IPS-15b (cell line): ENCODE results near the gene RXRG.
A peak's percentile ranks its signal among the peaks of the same experiment; 100 is the strongest.

Experiments used
- H3K27me3 ChIP-seq: one replicate; pipeline ENCODE4 v1.6.1; 2013; ENCODE audit warnings: low read length; ENCODE audit not compliant: control insufficient read depth, insufficient read depth
- H3K36me3 ChIP-seq: one replicate; pipeline ENCODE4 v1.6.1; 2013; ENCODE audit warnings: low read length; ENCODE audit not compliant: control insufficient read depth, insufficient read depth
- H3K4me1 ChIP-seq: one replicate; pipeline ENCODE4 v1.6.1; 2013; ENCODE audit warnings: mild to moderate bottlenecking, low read length; ENCODE audit not compliant: control insufficient read depth, insufficient read depth
- H3K4me3 ChIP-seq: one replicate; pipeline ENCODE4 v1.5.1; 2013; ENCODE audit warnings: low read depth, low read length
- H3K9ac ChIP-seq: one replicate; pipeline ENCODE4 v1.6.1; 2013; ENCODE audit warnings: low read depth, mild to moderate bottlenecking, low read length
- H3K9me3 ChIP-seq: one replicate; pipeline ENCODE4 v1.6.1; 2013; ENCODE audit warnings: mild to moderate bottlenecking, low read length; ENCODE audit not compliant: control insufficient read depth, insufficient read depth

RXRG gene

GRCh38 chr1:165403835-165404482, 41.0 kb downstream of the RXRG start:
- H3K4me3 ChIP-seq = no peak overlapping the region
- H3K36me3 ChIP-seq = no peaks in the 10 kb centered on the region
- no peaks in the 10 kb centered on the region for H3K4me1 ChIP-seq
- H3K9me3 ChIP-seq = no peaks in the 10 kb centered on the region
- no peak overlapping the region for H3K9ac ChIP-seq
- H3K27me3 ChIP-seq = no peaks in the 10 kb centered on the region

GRCh38 chr1:165402517-165403111, 42.3 kb downstream of the RXRG start:
- Histone ChIP-seq H3K9me3 (no peaks in the 10 kb centered on the region), H3K36me3 (no peaks in the 10 kb centered on the region), H3K27me3 (no peaks in the 10 kb centered on the region), H3K9ac (no peak overlapping the region), H3K4me3 (no peak overlapping the region), H3K4me1 (no peaks in the 10 kb centered on the region)

- Histone ChIP-seq H3K4me3 (no peak overlapping the region), H3K27me3 (no peaks in the 10 kb centered on the region), H3K36me3 (no peaks in the 10 kb centered on the region), H3K4me1 (no peaks in the 10 kb centered on the region), H3K9ac (no peak overlapping the region), H3K9me3 (no peaks in the 10 kb centered on the region)
Measured at GRCh38 chr1:165397944-165398343, 47.0 kb downstream of the RXRG start.

DNA sequence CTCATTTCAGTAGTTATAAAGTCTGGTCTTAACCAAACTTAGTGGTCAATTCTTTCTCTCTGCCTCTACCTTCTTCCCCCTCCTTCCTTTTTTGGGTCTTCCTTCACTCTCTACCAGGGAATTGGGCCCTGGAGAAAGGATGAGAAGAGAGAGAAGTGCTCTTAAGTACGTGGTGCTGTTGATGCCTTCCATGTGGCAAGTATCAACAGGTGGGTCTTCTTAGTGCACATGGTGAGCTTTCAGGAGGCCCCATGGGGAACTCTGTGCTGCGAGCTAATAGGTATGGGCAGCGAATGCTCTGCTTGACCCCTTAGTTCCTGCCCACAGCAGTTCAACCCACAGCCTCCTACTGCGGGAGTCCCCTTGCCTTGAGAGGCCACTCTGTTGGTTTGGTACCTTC, 49.0 kb downstream of the RXRG start:
- Histone ChIP-seq H3K4me3 (no peak overlapping the region), H3K9ac (no peak overlapping the region), H3K4me1 (no peaks in the 10 kb centered on the region), H3K36me3 (no peaks in the 10 kb centered on the region), H3K9me3 (no peaks in the 10 kb centered on the region), H3K27me3 (peaks cover 6% of the 10 kb centered on the region)

DNA sequence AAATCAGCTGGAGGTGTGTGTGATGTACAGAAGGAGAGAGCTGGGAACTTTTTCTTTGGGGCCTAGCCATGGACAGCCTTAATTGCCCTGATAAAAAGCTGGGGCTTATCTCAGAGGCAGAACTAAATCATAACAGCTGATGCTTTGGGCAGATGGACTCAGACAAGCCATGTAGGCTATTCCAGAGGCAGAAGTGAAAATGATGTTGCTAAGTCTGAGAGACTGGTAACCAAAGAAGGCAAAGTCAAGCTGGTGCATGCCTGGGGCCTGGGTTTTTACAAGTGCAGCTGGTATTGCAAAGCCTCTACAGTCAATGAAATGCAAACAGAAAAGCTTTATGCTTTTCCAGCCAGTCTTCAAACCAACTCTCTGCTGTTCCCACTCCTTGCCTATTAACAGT, 49.4 kb downstream of the RXRG start:
- Histone ChIP-seq H3K27me3 (peaks cover 6% of the 10 kb centered on the region), H3K9me3 (no peaks in the 10 kb centered on the region), H3K4me3 (no peak overlapping the region), H3K36me3 (no peaks in the 10 kb centered on the region), H3K9ac (no peak overlapping the region), H3K4me1 (no peaks in the 10 kb centered on the region)

DNA sequence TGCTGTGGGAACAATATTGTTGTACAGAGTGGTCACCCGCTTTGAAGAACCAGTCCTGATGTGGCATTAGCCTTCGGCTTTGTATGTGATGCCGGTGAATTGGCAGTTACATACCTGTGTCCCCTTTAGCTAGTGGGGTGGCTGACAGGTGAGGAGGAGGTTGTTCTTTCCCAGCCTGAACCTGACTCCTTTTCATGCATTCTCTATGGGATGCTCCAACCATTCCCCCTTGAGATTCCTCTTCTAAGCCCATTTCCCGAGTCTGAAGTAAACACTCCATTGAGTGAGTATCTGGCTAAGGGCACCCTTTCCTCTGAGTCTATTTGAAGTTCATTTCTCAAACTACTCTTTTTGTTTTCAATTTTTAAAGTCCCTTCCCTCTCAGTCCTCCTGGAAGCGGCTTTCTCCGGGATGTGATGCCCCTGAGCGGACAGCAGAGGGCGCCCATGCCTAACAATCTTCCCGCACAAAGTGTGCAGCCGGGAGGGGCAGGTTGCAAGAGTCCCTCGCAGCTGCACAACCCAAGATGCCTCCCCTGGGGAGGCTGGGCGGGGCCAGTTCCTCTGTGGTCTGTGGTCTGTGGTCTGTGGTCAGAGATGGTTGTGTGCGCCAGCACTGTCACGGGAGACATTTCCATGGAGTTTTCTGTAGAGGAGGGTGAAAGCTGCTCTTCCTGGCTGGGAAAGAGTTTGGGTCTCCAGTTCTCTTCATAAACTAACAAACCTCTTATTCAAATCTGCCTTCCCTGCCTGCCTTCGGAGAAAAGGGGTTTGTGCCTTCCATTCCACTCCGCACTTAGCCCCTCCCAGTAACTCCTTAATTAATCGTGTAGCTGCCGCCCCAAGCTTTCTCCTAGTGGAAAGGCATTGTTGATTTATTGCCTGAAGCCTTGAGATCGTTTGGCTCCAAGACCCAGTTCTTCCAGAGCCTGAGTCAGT, 52.0 kb downstream of the RXRG start:
- peak overlapping the region; percentile 49 for H3K4me3 ChIP-seq
- no peaks in the 10 kb centered on the region for H3K9me3 ChIP-seq
- H3K9ac ChIP-seq = peak overlapping the region; percentile 16
- H3K27me3 ChIP-seq = peaks cover 14% of the 10 kb centered on the region
- H3K36me3 ChIP-seq = no peaks in the 10 kb centered on the region
- H3K4me1 ChIP-seq = no peaks in the 10 kb centered on the region

- no peak overlapping the region for H3K4me3 ChIP-seq
- no peak overlapping the region for H3K9ac ChIP-seq
- no peaks in the 10 kb centered on the region for H3K9me3 ChIP-seq
- H3K27me3 ChIP-seq = peaks cover 14% of the 10 kb centered on the region
- H3K36me3 ChIP-seq = no peaks in the 10 kb centered on the region
- H3K4me1 ChIP-seq = no peaks in the 10 kb centered on the region
Measured at GRCh38 chr1:165389609-165390008, 55.3 kb downstream of the RXRG start.

DNA sequence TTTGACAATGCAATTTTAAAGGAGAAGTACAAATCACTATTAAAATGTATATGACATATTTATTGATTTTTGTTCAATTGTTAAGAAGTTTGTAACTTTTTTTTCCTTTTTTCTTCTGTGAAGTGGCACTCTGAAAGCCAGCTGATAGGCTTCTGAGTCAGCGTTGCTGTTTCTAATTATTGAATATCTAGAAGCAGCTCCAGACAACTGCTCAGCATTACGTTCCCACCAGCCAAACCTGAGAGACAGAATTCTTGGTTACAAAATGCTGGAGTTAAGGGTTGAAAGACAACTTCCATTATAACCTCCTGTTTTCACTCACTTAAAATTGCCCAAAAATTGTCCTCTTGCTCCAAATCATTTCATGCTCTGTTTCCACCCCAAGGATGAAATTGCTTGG, 57.0 kb downstream of the RXRG start:
- H3K4me3 ChIP-seq = no peak overlapping the region
- H3K36me3 ChIP-seq = no peaks in the 10 kb centered on the region
- H3K9ac ChIP-seq = no peak overlapping the region
- no peaks in the 10 kb centered on the region for H3K4me1 ChIP-seq
- no peaks in the 10 kb centered on the region for H3K9me3 ChIP-seq
- peaks cover 14% of the 10 kb centered on the region for H3K27me3 ChIP-seq

DNA sequence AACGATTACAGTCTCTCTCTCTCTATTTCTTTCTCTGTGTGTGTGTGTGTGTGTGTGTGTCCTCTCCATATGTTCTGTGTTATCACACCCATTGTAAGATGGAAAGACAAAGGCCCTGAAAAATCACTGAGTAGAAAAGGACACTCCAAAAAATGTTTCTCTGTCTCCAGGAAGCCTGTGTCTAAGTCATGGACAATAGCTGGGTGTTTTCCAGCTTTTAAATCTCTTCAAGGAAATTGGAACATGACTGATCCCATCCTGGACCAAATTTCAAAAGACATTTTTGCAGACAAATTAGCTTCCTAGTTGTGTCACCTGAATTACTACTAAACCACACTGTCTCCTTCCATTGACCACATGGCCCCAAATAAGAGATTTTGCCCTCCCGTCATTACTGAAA, 57.4 kb downstream of the RXRG start:
- no peak overlapping the region for H3K9ac ChIP-seq
- no peaks in the 10 kb centered on the region for H3K4me1 ChIP-seq
- H3K27me3 ChIP-seq = peaks cover 14% of the 10 kb centered on the region
- H3K4me3 ChIP-seq = no peak overlapping the region
- H3K36me3 ChIP-seq = no peaks in the 10 kb centered on the region
- H3K9me3 ChIP-seq = no peaks in the 10 kb centered on the region

- Histone ChIP-seq H3K4me3 (no peak overlapping the region), H3K9ac (no peak overlapping the region), H3K4me1 (no peaks in the 10 kb centered on the region), H3K27me3 (peaks cover 21% of the 10 kb centered on the region), H3K9me3 (no peaks in the 10 kb centered on the region), H3K36me3 (no peaks in the 10 kb centered on the region)
Measured at GRCh38 chr1:165383599-165384405, 61.1 kb downstream of the RXRG start.

DNA sequence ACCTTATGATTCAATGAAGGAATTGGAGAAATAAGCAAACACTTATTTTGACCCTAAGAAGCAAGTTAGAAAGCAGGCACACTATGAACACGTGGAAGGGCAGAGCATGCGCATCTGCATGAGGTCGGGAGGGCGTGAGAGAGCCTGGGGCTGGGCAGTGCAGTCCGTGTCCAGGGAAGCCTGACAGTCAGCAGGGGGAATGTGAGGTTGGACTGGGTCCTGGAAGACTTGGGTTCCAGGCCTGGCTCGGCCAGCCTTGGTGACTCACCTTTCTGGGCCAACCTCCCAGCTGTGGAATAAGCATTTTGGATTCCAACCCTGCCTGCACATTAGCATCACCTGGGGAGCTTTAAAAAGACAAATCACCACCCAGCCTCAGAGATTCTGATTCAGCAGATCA, 61.9 kb downstream of the RXRG start:
- Histone ChIP-seq H3K27me3 (peaks cover 21% of the 10 kb centered on the region), H3K9me3 (no peaks in the 10 kb centered on the region), H3K4me1 (no peaks in the 10 kb centered on the region), H3K36me3 (no peaks in the 10 kb centered on the region), H3K4me3 (no peak overlapping the region), H3K9ac (no peak overlapping the region)
